HK-2 (cell line): ENCODE results near the gene SSH3.

Experiments
- DNase-seq: peaks from one replicate; pipeline ENCODE4 v3.0.0-alpha.2; 2018; ENCODE audit not compliant: unreplicated experiment

Gene SSH3

GRCh38 chr11:67303132-67303834 lies at the start of gene SSH3:
Gene SSH3, plus strand, starts transcription at chr11:67303530. Its CDS starts 96 bp downstream, at chr11:67303626.
- DNase-seq = peak; percentile 79

- no peak for DNase-seq
These were observed 49.3 kb upstream of the SSH3 start for GRCh38 chr11:67253872-67254624.

GRCh38 chr11:67254798-67255197 lies 48.5 kb upstream of the SSH3 start:
- no peak for DNase-seq

GRCh38 chr11:67255353-67255752 lies 48.0 kb upstream of the SSH3 start:
- DNase-seq = no peak

GRCh38 chr11:67255864-67256263 lies 47.5 kb upstream of the SSH3 start:
- DNase-seq = no peak

- no peak for DNase-seq
These were observed 46.7 kb upstream of the SSH3 start for GRCh38 chr11:67256477-67257135.

- DNase-seq = no peak
These were observed 42.9 kb upstream of the SSH3 start for GRCh38 chr11:67260406-67260805.

- peak; percentile 71 for DNase-seq
These were observed 42.3 kb upstream of the SSH3 start for GRCh38 chr11:67260885-67261639.

GRCh38 chr11:67261640-67261945 lies 41.7 kb upstream of the SSH3 start:
- DNase-seq = no peak

- DNase-seq = no peak
These were observed 41.2 kb upstream of the SSH3 start for GRCh38 chr11:67261946-67262681.

- DNase-seq = peak; percentile 67
These were observed 40.3 kb upstream of the SSH3 start for GRCh38 chr11:67262731-67263675.

- no peak for DNase-seq
These were observed 39.1 kb upstream of the SSH3 start for GRCh38 chr11:67264260-67264659.

GRCh38 chr11:67264877-67265632 lies 38.3 kb upstream of the SSH3 start:
- DNase-seq = no peak

- peak; percentile 69 for DNase-seq
These were observed 37.5 kb upstream of the SSH3 start for GRCh38 chr11:67265633-67266448.

GRCh38 chr11:67266449-67267187 lies 36.7 kb upstream of the SSH3 start, which contains the start of gene GRK2:
Gene GRK2, plus strand, starts transcription at chr11:67266473. Its CDS starts 227 bp downstream, at chr11:67266700.
- no peak for DNase-seq

GRCh38 chr11:67267188-67268080 lies 35.9 kb upstream of the SSH3 start:
- DNase-seq = no peak
